Small intestine (tissue), 7 donors: ENCODE data around the gene MMP19. TPM values are rescaled to one million over a fixed set of nuclear protein-coding genes. Genes with fewer than 3 reads are reported as not detected.

ENCODE experiments used
- DNase-seq, 2 donors: peaks; one replicate each; pipeline versions ENCODE4 v3.0.0 to v3.0.0-alpha.2; 2013
- FAIRE-seq: peaks from 2 replicates; lab custom pipeline; 2012; peaks lifted over from hg19 to GRCh38; lab: Jason Lieb, UNC
- H3K27ac ChIP-seq, 3 donors: one replicate each; pipeline ENCODE4 v1.5.1; 2013; ENCODE audit warnings: low read length in 2 of 3, mild to moderate bottlenecking in 2 of 3, control low read depth in 1 of 3, inconsistent platforms in 1 of 3, low read depth in 1 of 3, moderate library complexity in 1 of 3
- H3K27me3 ChIP-seq, 3 donors: one replicate each; pipeline ENCODE4 v1.6.1; 2013; ENCODE audit warnings: low read length in 3 of 3, inconsistent platforms in 1 of 3; ENCODE audit not compliant: control insufficient read depth in 3 of 3, insufficient read depth in 3 of 3
- H3K36me3 ChIP-seq, 3 donors: one replicate each; pipeline ENCODE4 v1.6.1; 2013; ENCODE audit warnings: low read length in 3 of 3, inconsistent platforms in 1 of 3, low read depth in 1 of 3, mild to moderate bottlenecking in 1 of 3, moderate library complexity in 1 of 3; ENCODE audit not compliant: control insufficient read depth in 3 of 3, insufficient read depth in 2 of 3
- H3K4me1 ChIP-seq, 3 donors: one replicate each; pipeline ENCODE4 v1.6.1; 2013; ENCODE audit warnings: low read length in 2 of 3, inconsistent platforms in 1 of 3, low read depth in 1 of 3, mild to moderate bottlenecking in 1 of 3, moderate library complexity in 1 of 3; ENCODE audit not compliant: control insufficient read depth in 3 of 3, insufficient read depth in 2 of 3
- H3K4me3 ChIP-seq, 3 donors: one replicate each; pipeline ENCODE4 v1.5.1; 2013; ENCODE audit warnings: low read length in 3 of 3, control low read depth in 1 of 3, inconsistent platforms in 1 of 3, low read depth in 1 of 3, mild to moderate bottlenecking in 1 of 3, moderate library complexity in 1 of 3
- H3K9me3 ChIP-seq, 2 donors: one replicate each; pipeline ENCODE4 v1.6.1; 2013; ENCODE audit warnings: low read depth in 1 of 2, low read length in 1 of 2; ENCODE audit not compliant: control insufficient read depth in 2 of 2, insufficient read depth in 1 of 2
- WGBS, 3 donors: extraction: QIAGEN DNeasy Blood & Tissue Kit; methylation state at CpG; one replicate each; pipeline ENCODE4 v1.1.7; 2013; 5-methylcytosine and 5-hydroxymethylcytosine counted together
- polyA plus RNA-seq, 4 donors: library from polyadenylated mRNA; stranded (reverse) in 3 of 4; unstranded in 1 of 4; fragments of 200-250 nt in 3 of 4; fragments of 120-200 nt in 1 of 4; gene quantifications; one replicate each; pipeline versions ENCODE4 v1.2.1 to v1.2.3, GENCODE V29; 2013
- donor health status: healthy with polysubstance abuse.
- donor health status: control.
- donor health status: control.
- donor health status: Bipolar disorder and iron deficiency.
- donor health status: healthy.

The MMP19 gene
- polyA plus RNA-seq, 4 donors = 0.54 to 4.1 (median 1.3) TPM; not detected in 1

GRCh38 chr12:55829967-55830600, 12.7 kb downstream of the MMP19 start:
- Histone ChIP-seq H3K27me3 (no peaks in the 10 kb centered on the region), H3K4me1 (peaks cover 10 to 29% (median 10%) of the 10 kb centered on the region in 3 donors), H3K4me3 (peak overlapping the region; percentile 78 to 93 (median 84)), H3K9me3 (no peaks in the 10 kb centered on the region), H3K27ac (peak overlapping the region; percentile 82 to 97 (median 96)), H3K36me3 (peaks cover 0 to 28% (median 0%) of the 10 kb centered on the region in 3 donors)
- FAIRE-seq = no peak
- peak; percentile 70 to 78 for DNase-seq
- WGBS, 3 donors = 0 to 1% (median 0%) methylated on average over 31 to 37 of the region's 37 CpGs

GRCh38 chr12:55828357-55828756, 14.4 kb downstream of the MMP19 start:
- H3K4me3 ChIP-seq = peak overlapping the region in 1 of 3 donors; percentile 93
- FAIRE-seq = no peak

GRCh38 chr12:55827806-55828205, 14.9 kb downstream of the MMP19 start:
- Histone ChIP-seq H3K27ac (peak overlapping the region in 1 of 3 donors; percentile 21), H3K9me3 (no peaks in the 10 kb centered on the region), H3K4me1 (peaks cover 10 to 41% (median 16%) of the 10 kb centered on the region in 3 donors), H3K4me3 (no peak overlapping the region), H3K36me3 (peaks cover 0 to 23% (median 2%) of the 10 kb centered on the region in 3 donors), H3K27me3 (no peaks in the 10 kb centered on the region)
- FAIRE-seq (no peak), DNase-seq (no peak)
- 90 to 92% (median 91%) methylated on average over 15 of the region's 15 CpGs for WGBS, 3 donors

More at GRCh38 chr12:55828357-55828756, 14.4 kb downstream of the MMP19 start:
- no peaks in the 10 kb centered on the region for H3K9me3 ChIP-seq
- H3K36me3 ChIP-seq = peaks cover 0 to 25% (median 2%) of the 10 kb centered on the region in 3 donors
- DNase-seq = no peak
- H3K4me1 ChIP-seq = peaks cover 10 to 36% (median 12%) of the 10 kb centered on the region in 3 donors
- peak overlapping the region in 1 of 3 donors; percentile 83 for H3K27ac ChIP-seq
- no peaks in the 10 kb centered on the region for H3K27me3 ChIP-seq
- 88 to 91% (median 89%) methylated on average over 5 of the region's 5 CpGs for WGBS, 3 donors

- Histone ChIP-seq H3K27me3 (no peaks in the 10 kb centered on the region), H3K27ac (no peak overlapping the region), H3K4me1 (peaks cover 10 to 29% (median 16%) of the 10 kb centered on the region in 3 donors), H3K36me3 (peaks cover 10 to 46% (median 13%) of the 10 kb centered on the region in 3 donors), H3K9me3 (no peaks in the 10 kb centered on the region), H3K4me3 (no peak overlapping the region)
- no peak for DNase-seq
- no peak for FAIRE-seq
- WGBS, 3 donors = 75 to 86% (median 78%) methylated on average over 5 of the region's 5 CpGs
Measured at GRCh38 chr12:55824726-55825125, 18.0 kb downstream of the MMP19 start.

GRCh38 chr12:55823419-55823818, 19.3 kb downstream of the MMP19 start:
- Histone ChIP-seq H3K9me3 (no peaks in the 10 kb centered on the region), H3K36me3 (peaks cover 10 to 51% (median 13%) of the 10 kb centered on the region in 3 donors), H3K27me3 (no peaks in the 10 kb centered on the region), H3K4me1 (peaks cover 10 to 33% (median 14%) of the 10 kb centered on the region in 3 donors), H3K4me3 (no peak overlapping the region), H3K27ac (peak overlapping the region in 1 of 3 donors; percentile 53)
- 13 to 64% (median 39%) methylated on average over 4 of the region's 4 CpGs for WGBS, 3 donors
- DNase-seq (peak; percentile 52 to 69), FAIRE-seq (no peak)

- peak in 1 of 2 donors; percentile 48 for DNase-seq
- Histone ChIP-seq H3K27me3 (no peaks in the 10 kb centered on the region), H3K36me3 (peaks cover 10 to 39% (median 13%) of the 10 kb centered on the region in 3 donors), H3K27ac (no peak overlapping the region), H3K9me3 (no peaks in the 10 kb centered on the region), H3K4me3 (no peak overlapping the region), H3K4me1 (peaks cover 2 to 22% (median 6%) of the 10 kb centered on the region in 3 donors)
- 15 to 41% (median 34%) methylated on average over 6 of the region's 6 CpGs for WGBS, 3 donors
- no peak for FAIRE-seq
Measured at GRCh38 chr12:55822228-55822627, 20.5 kb downstream of the MMP19 start.

- WGBS, 3 donors = 94 to 97% (median 96%) methylated on average over 1 of the region's 1 CpG
- no peak for DNase-seq
- peaks cover 10 to 37% (median 13%) of the 10 kb centered on the region in 3 donors for H3K36me3 ChIP-seq
- H3K4me1 ChIP-seq = peaks cover 0 to 27% (median 7%) of the 10 kb centered on the region in 3 donors
- no peak for FAIRE-seq
- H3K9me3 ChIP-seq = no peaks in the 10 kb centered on the region
- H3K27ac ChIP-seq = no peak overlapping the region
- H3K4me3 ChIP-seq = no peak overlapping the region
- H3K27me3 ChIP-seq = no peaks in the 10 kb centered on the region
Measured at GRCh38 chr12:55820679-55821078, 22.1 kb downstream of the MMP19 start.

- DNase-seq (no peak), FAIRE-seq (no peak)
- peaks cover 0 to 25% (median 7%) of the 10 kb centered on the region in 3 donors for H3K4me1 ChIP-seq
- no peaks in the 10 kb centered on the region for H3K9me3 ChIP-seq
- no peaks in the 10 kb centered on the region for H3K27me3 ChIP-seq
- peaks cover 10 to 46% (median 13%) of the 10 kb centered on the region in 3 donors for H3K36me3 ChIP-seq
- 66 to 74% (median 67%) methylated on average over 6 of the region's 6 CpGs for WGBS, 3 donors
- no peak overlapping the region for H3K27ac ChIP-seq
- peak overlapping the region in 2 of 3 donors; percentile 71 to 88 for H3K4me3 ChIP-seq
Measured at GRCh38 chr12:55818886-55819285, 23.9 kb downstream of the MMP19 start.
